HG03175 (cell line): ENCODE results near the gene DNAH8.
"Not testable (repeated sequence)": the region's sequence is repeated elsewhere in the genome, so short reads cannot be mapped to it uniquely, and the experiment has no call there.

Source experiments
- ATAC-seq: cut with Tn5 transposase; IDR thresholded peaks from one replicate; pipeline ENCODE4 v1.9.1; 2021; ENCODE audit warnings: mild to moderate bottlenecking, moderate library complexity; ENCODE audit not compliant: unreplicated experiment

The DNAH8 gene

GRCh38 chr6:38715016-38715689 lies at the start of gene DNAH8:
DNAH8 (plus strand) TSS chr6:38715311; CDS start chr6:38722810, 7,499 bp downstream.
- no peak for ATAC-seq

- ATAC-seq: peak; percentile 81
Measured at GRCh38 chr6:38671885-38672467, 43.1 kb upstream of the DNAH8 start.

- ATAC-seq: no peak
Measured at GRCh38 chr6:38673397-38674165, 41.5 kb upstream of the DNAH8 start.

- ATAC-seq: no peak
Measured at GRCh38 chr6:38676236-38676973, 38.7 kb upstream of the DNAH8 start.

- ATAC-seq: no peak
Measured at GRCh38 chr6:38676974-38677544, 38.1 kb upstream of the DNAH8 start.

GRCh38 chr6:38678178-38678760 lies 36.8 kb upstream of the DNAH8 start:
- no peak for ATAC-seq

- ATAC-seq: no peak
Measured at GRCh38 chr6:38679668-38680067, 35.4 kb upstream of the DNAH8 start.

- ATAC-seq: no peak
Measured at GRCh38 chr6:38681850-38682249, 33.3 kb upstream of the DNAH8 start.

- ATAC-seq: no peak
Measured at GRCh38 chr6:38684237-38684636, 30.9 kb upstream of the DNAH8 start.

GRCh38 chr6:38684904-38685303 lies 30.2 kb upstream of the DNAH8 start:
- no peak for ATAC-seq

GRCh38 chr6:38686270-38687042 lies 28.7 kb upstream of the DNAH8 start:
- ATAC-seq: no peak

GRCh38 chr6:38687043-38687353 lies 28.1 kb upstream of the DNAH8 start:
- ATAC-seq: no peak

GRCh38 chr6:38687549-38687948 lies 27.6 kb upstream of the DNAH8 start:
- ATAC-seq: no peak

GRCh38 chr6:38688579-38689087 lies 26.5 kb upstream of the DNAH8 start:
- ATAC-seq: no peak

GRCh38 chr6:38695227-38695900 lies 19.7 kb upstream of the DNAH8 start:
- no peak for ATAC-seq

GRCh38 chr6:38695933-38696332 lies 19.2 kb upstream of the DNAH8 start:
- ATAC-seq: no peak

GRCh38 chr6:38696345-38696744 lies 18.8 kb upstream of the DNAH8 start:
- no peak for ATAC-seq

GRCh38 chr6:38697846-38698245 lies 17.3 kb upstream of the DNAH8 start:
- ATAC-seq: no peak

GRCh38 chr6:38699702-38700101 lies 15.4 kb upstream of the DNAH8 start:
- ATAC-seq: not testable (repeated sequence)
